Activated CD4-positive, alpha-beta T cell treated with anti-CD3 and anti-CD28 coated beads for 48 hours (primary cell): ENCODE measurements around the gene HK2.

Experiments used
- DNase-seq: peaks from one replicate; pipeline ENCODE4 v3.0.0-alpha.2; 2020

Gene HK2

DNA sequence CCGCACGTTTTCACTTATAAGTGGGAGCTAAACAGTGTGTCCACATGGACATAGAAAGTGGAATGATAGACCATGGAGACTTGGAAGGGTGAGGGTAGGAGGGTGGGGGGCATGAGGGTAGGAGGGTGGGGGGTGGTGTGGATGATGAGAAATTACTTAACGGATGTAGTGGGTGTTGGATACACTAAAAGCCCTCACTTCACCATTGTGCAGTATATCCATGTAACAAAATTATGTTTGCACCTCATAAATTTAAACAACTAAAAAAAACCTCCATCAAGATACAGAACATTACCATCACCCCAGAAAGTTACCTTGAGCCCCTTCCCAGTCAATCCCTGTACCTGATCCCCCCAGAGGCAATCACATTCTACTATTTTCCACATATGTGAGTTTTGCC is 26.2 kb downstream of the HK2 start:
- DNase-seq = no peak

GRCh38 chr2:74860521-74860920 is 26.6 kb downstream of the HK2 start:
- DNase-seq = no peak

- DNase-seq = no peak
These were observed 27.6 kb downstream of the HK2 start for GRCh38 chr2:74861531-74861930.

DNA sequence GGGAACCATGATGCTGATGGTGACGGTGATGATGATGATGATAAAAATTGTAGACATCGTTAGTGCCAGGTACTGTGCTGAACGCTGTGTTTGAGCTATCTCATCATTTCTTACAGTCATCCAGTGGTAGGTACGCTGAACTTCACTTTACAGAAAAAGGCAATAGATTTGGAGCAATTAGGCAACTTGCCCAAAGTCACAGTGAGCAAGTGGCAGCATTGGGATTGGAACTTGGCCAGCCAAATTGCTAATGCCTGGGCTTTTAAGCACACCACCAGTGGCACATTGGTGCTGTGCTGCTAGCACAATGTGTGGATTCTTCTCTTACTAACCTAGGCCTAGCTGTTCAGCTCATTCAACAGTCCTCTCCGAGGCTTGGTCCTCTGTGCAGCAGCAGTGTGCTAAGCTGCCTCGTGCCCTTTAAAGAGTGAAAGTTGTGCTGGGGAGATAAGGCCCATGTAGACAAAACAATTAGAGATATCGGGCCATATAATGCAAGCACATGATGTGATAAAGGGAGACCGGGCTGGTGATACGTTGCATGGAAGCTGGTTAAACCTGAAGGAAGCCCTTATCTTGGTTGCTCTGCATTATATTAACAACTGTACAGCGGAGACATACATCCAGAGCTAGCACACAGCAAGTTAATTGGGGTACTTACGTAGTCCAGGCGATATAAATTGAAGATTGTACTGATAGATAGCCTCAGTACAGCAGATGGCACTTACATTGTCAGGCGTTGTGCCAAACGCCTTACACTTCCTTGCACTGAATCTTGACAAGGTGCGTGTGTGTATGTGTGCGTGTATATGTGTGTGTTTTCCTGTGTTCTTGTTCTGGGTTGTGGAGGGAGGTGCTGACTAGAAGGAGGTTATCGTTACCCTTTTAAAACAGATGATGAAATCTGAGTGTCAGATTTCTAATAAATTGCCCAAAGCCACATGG is 28.4 kb downstream of the HK2 start:
- DNase-seq = no peak

DNA sequence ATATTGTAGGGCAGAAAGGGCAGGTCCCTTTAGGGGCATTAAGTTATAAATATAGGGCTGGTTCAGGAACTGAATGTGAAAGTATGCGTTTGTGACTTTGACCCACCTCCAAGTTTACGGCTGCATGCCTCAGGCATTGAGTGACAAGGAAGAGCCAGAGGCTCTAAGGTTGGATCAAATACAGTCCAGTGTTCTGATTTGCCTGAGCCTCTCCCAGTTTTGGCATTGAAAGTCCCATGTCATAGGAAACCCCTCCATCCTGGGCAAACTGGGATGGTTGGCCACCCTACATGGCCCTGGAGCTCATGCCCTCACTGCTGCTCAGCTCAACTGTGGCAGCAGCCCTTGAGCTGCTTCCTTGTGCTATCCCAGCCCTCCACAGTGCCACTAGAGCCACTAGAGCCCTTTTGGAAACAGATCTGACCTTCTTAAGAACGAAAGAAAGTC is 29.9 kb downstream of the HK2 start:
- no peak for DNase-seq

DNA sequence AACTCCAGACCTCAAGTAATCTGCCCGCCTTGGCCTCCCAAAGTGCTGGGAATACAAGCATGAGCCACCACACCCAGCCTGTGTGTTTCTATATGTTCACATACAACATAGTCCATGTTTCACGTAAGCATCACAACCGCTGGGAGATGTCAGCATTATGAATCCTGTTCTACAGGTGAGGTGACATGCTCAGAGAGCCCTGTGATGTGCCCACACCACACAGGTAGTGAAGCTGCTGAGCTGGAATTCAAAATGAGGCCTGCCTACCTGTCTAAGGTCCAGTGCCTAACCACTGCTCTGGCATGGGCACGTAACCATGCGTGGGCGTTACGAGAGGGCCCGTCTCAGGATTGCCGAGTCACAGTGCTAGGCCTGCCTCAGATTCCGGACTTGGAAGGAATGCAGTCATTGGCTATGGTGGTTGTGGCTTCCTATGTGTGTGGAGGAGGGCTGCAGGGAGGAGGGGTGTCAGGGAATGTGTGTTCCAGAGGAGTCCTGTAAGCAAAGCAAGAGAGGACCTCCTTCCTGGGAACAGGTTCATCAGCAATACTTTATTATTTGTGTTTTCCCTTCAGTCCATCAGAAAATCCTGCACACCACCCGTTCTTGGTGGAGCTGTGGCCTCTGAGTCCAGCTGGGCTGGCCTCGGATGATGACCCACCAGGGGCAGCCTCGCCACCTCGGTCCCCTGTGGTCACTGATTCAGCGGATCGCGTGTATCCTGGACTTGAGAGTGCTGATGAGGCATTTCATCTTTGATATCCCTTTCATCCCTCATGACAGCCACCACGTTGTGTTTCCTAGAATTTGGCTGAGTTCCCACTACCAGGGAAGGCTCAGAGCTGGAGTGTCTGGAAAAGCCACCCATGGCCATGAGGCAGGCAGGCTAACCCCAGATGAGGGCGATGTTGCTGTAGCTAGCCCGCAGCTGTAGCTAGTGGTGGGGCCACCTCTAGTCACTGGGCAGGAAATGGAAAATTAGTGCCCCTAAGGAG is 31.1 kb downstream of the HK2 start:
- no peak for DNase-seq

- DNase-seq = no peak
These were observed 32.1 kb downstream of the HK2 start for GRCh38 chr2:74865770-74866674.

DNA sequence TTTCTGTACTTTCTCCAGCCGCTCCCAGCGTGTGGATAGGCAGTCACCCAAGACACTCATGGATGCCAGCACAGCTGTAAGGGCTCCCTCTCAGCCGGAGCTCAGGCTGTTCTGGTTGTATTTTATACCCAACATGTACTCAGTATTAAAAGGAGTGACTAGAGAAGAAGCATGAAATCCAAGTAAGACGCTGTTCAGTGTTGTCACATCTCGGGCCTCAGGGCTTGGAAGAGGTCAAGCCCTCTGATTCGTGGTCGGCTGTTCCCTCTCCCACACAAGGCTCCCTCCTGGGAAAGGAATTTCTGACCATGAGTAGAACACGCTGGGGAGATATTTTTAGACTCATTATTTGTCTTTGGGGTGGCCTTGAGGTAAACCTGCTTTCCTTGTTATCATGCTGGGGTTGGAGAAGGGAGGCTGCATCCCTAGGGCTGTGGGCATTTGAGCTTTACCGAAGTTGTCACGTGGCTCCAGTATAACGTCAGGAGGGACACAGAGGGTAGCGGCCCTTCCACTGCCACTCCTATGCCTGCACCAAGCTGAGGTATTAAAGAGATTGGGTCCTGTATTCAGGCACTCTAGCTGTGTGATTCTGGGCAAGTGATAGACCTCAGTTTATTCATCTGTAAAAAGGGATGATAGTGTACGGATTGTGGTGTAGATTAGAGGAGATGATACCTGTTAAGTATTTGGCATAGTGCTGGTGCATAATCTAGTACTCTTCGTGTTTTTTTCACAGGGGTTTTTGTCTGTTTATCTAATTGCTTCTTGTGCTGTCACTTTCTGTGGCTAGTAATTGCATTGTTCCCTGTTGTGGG is 34.1 kb downstream of the HK2 start:
- no peak for DNase-seq

GRCh38 chr2:74869517-74869916 is 35.6 kb downstream of the HK2 start:
- DNase-seq = no peak

DNA sequence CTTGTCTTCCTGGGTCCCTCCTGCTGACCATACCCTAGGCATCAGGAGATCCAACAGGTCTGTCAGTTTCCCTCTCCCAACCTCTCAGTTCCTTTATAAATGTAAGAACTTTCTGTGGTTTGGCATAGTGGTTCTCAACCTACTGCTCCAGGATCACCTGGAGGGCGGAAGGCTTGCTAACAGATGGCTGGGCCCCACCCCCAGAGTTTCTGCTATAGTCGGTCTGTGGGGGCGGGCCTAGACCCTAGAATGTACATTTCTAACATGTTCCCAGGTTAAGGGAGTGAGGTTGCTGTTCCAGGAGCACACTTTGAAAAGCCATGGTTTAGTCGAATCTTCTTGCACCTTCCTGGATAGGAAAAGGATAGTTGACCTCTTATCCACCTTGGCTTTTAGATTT is 37.0 kb downstream of the HK2 start:
- DNase-seq = no peak

- DNase-seq = no peak
These were observed 37.5 kb downstream of the HK2 start for GRCh38 chr2:74871414-74871813.

DNA sequence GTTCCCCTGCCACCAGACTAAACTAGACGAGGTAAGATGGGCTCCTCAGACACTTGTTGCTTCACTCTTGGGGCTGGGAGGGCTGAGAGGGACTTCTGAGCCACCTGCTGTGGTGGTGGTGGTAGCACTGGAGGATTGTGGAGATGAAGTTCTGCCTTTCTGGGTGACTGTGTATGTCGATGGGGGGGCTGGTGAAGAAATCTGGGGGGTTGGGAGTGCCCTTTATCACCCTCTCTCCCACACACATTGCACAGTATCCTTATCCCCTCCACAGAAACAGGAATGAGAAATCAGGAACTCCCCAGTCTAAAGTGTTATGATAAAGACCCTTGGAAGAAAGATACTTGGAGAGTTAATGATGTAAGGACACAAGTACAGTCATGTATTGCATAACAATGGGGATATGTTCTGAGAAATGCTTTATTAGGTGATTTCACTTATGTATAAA is 38.5 kb downstream of the HK2 start:
- DNase-seq = no peak

- DNase-seq = no peak
These were observed 39.2 kb downstream of the HK2 start for GRCh38 chr2:74873012-74873665.

GRCh38 chr2:74873678-74874640 is 40.0 kb downstream of the HK2 start:
- DNase-seq = no peak

- peak; percentile 48 for DNase-seq
These were observed 42.4 kb downstream of the HK2 start for GRCh38 chr2:74876081-74876886.

DNA sequence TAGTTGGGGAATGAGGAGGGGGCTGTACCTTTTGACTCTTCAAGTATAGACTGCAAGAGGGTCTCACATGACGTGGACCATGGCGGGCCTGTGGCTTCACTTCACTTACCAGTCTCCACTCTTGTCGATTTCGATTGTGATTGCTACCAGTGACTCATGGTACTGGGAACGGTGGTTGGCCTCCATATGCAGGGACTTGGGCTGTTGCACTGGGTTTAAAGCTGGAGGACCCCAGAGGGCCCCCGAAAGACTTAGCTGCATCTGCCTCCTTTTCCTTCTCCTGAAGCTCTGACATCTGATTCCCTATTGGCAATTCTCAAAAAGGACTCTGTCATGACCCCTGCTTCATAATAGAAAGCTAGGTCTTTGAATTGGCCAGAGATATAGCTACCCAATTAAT is 43.4 kb downstream of the HK2 start:
- no peak for DNase-seq

DNA sequence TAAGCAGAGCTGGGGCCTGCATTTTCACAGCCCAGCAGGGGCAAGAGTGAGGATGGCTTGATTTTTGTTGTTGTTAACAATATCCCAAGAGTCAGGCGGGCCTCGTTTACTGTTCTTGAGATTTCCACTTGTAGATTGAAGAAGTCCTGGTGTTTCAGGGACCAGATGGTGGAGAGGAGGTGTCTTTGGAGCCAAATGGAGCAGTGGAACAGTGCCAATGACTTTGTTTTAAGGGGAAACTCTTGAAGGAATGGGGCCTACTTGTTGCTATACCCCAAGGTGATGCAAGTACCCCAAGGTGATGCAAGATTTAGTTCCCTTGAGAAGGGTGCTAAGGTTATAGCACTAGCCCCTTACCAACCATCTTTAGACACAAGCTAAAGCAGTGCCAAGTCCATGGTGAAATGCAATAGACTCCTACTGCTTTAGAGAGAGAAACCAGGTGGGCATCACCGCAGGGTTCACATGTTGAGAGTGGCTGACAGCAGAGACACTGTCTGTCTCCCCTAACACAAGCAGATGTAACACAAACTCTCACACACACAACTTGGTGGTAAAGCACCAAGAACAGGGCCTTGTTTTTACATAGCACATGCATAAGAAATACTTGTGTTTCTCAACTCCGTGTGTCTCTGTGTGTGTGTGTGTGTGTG is 44.0 kb downstream of the HK2 start:
- no peak for DNase-seq

GRCh38 chr2:74878551-74878950 is 44.6 kb downstream of the HK2 start:
- DNase-seq = no peak
